Astrocyte (in vitro differentiated cells and primary cell): Measurements from ENCODE around the gene CPSF2.

ENCODE experiments used
- EZH2 ChIP-seq: IDR thresholded peaks from 2 replicates; pipeline ENCODE4 v1.6.1; 2012; ENCODE audit warnings: mild to moderate bottlenecking, low read length, inconsistent platforms; ENCODE audit not compliant: insufficient read depth
- TF ChIP-seq, protein P1 (sequence below): IDR thresholded peaks from 2 replicates; pipeline ENCODE4 v1.5.1; 2011; ENCODE audit warnings: low read depth, mild to moderate bottlenecking, inconsistent platforms, low read length, moderate library complexity; ENCODE audit not compliant: insufficient read depth

DNA sequence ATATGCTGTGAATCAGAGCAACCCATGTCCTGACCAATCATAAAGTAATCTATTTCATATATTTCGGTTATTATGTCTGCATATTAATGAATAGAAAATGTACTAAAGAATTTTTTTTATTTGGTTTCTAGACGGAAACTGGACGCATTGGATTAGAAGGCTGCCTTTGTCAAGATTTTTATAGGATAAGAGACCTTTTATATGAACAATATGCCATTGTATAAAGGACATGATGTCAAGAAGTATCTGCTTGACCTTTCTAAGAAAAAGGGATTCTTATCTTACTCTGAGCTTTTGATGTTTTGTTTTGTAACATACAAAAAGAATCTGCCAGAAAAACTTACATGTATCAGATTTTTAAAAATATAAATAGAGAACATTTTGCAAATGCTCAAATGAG lies 39.8 kb downstream of the CPSF2 start:
- TF ChIP-seq, protein P1, sequence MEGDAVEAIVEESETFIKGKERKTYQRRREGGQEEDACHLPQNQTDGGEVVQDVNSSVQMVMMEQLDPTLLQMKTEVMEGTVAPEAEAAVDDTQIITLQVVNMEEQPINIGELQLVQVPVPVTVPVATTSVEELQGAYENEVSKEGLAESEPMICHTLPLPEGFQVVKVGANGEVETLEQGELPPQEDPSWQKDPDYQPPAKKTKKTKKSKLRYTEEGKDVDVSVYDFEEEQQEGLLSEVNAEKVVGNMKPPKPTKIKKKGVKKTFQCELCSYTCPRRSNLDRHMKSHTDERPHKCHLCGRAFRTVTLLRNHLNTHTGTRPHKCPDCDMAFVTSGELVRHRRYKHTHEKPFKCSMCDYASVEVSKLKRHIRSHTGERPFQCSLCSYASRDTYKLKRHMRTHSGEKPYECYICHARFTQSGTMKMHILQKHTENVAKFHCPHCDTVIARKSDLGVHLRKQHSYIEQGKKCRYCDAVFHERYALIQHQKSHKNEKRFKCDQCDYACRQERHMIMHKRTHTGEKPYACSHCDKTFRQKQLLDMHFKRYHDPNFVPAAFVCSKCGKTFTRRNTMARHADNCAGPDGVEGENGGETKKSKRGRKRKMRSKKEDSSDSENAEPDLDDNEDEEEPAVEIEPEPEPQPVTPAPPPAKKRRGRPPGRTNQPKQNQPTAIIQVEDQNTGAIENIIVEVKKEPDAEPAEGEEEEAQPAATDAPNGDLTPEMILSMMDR, result no peak
- TF ChIP-seq EZH2, result no peak
